T-helper 2 cell treated with Interferon-gamma antibody and Interleukin-4, amounts not matched to agents 5 μg/mL and 100 μg/mL, for 36 hours (primary cell): ENCODE measurements around the gene LTC4S.
"Not testable (repeated sequence)": the region's sequence is repeated elsewhere in the genome, so short reads cannot be mapped to it uniquely, and the experiment has no call there.

Experiments used
- DNase-seq: peaks from one replicate; pipeline ENCODE4 v3.0.0; 2021; ENCODE audit warnings: low spot score
- H3K27ac Mint-ChIP-seq: one replicate; pipeline ENCODE4 v1.8.0; 2021; ENCODE audit warnings: mild to moderate bottlenecking, mixed read lengths
- H3K27me3 Mint-ChIP-seq: one replicate; pipeline ENCODE4 v1.8.0; 2021; ENCODE audit warnings: low read depth, mixed read lengths
- H3K36me3 Mint-ChIP-seq: one replicate; pipeline ENCODE4 v1.8.0; 2021; ENCODE audit warnings: low read depth, mixed read lengths
- H3K4me1 Mint-ChIP-seq: one replicate; pipeline ENCODE4 v1.8.0; 2021; ENCODE audit warnings: low read depth, mixed read lengths
- H3K4me3 Mint-ChIP-seq: one replicate; pipeline ENCODE4 v1.8.0; 2022; ENCODE audit warnings: mild to moderate bottlenecking, moderate library complexity, mixed read lengths
- H3K9me3 Mint-ChIP-seq: one replicate; pipeline ENCODE4 v1.8.0; 2021; ENCODE audit warnings: mixed read lengths

Gene LTC4S, protein sequence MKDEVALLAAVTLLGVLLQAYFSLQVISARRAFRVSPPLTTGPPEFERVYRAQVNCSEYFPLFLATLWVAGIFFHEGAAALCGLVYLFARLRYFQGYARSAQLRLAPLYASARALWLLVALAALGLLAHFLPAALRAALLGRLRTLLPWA

DNA sequence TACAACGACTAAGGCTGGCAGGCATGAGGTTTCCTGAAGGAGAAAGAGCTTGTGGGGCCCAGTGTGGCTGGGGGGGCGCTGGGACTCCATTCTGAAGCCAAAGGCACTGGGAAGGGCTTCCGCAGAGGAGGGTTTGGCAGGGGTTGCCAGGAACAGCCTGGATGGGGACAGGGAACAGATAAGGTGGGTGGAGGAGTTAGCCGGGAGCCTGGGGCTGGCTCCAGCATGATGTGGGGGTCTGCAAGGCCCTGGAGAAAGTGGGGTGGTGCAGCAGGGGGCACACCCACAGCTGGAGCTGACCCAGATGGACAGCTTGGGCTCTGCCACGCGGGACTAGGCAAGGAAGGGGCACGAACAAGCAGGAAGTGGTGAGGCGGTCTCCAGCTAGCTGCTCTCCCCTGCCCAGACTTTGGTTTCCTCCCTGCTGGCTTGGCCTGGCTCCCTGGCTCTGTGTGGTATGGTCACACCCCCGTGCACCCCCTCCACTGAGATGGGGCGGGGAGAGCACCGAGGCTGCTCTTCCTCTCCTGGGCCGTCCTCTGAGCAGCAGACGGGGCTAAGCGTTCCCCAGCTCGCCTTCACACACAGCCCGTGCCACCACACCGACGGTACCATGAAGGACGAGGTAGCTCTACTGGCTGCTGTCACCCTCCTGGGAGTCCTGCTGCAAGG is at the start of gene LTC4S:
LTC4S (plus strand) TSS at position 519 of the 672 bp plus-strand sequence; CDS start at position 614, 95 bp downstream.
- H3K27me3 Mint-ChIP-seq = no peaks in the 10 kb centered on the region
- DNase-seq = no peak

DNA sequence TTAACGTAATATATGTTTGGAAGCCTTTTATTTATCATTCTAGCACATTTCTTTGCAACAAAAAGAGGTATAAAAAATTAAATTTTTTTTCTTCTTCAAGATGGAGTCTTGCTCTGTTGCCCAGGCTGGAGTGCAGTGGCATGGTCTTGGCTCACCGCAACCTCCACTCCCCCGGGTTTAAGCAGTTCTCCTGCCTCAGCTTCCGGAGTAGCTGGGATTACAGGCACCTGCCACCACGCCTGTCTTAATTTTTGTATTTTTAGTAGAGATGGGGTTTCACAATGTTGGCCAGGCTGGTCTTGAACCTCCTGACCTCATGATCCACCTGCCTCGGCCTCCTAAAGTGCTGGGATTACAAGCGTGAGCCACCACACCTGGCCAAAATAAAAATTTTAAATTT is 49.7 kb upstream of the LTC4S start:
- DNase-seq, H3K4me3 Mint-ChIP-seq, H3K27ac Mint-ChIP-seq, H3K4me1 Mint-ChIP-seq, H3K27me3 Mint-ChIP-seq, H3K9me3 Mint-ChIP-seq: not testable (repeated sequence)
- peaks cover 25% of the 10 kb centered on the region for H3K36me3 Mint-ChIP-seq

More for the DNA sequence above, at the start of gene LTC4S:
- Mint-ChIP-seq H3K27ac (no peak within 1 kb of the TSS), H3K9me3 (no peaks in the 10 kb centered on the region), H3K4me3 (peak within 1 kb of the TSS; percentile 36), H3K4me1 (peaks cover 10% of the 10 kb centered on the region), H3K36me3 (peaks cover 12% of the 10 kb centered on the region)

DNA sequence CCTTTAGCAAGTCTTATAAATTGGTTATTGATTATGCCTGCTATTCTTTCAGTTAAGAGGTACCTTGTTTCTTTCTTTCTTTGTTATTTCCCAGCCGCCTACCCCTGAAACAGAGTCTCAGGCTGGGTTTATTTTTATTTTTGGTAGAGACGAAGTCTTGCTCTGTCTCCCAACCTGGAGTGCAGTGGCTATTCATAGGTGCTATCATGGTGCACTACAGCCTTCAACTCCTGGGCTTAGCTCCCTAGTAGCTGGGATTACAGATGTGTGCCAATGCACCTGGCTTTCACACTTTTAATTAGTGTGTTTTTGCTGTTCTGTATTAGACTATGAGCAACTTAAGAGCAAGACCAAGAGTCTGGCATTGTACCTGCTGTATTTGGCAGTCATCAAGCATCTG is 46.9 kb upstream of the LTC4S start:
- H3K27me3 Mint-ChIP-seq = no peaks in the 10 kb centered on the region
- no peaks in the 10 kb centered on the region for H3K9me3 Mint-ChIP-seq
- peaks cover 24% of the 10 kb centered on the region for H3K36me3 Mint-ChIP-seq
- DNase-seq = no peak
- no peak overlapping the region for H3K4me3 Mint-ChIP-seq
- H3K4me1 Mint-ChIP-seq = peaks cover 7% of the 10 kb centered on the region
- H3K27ac Mint-ChIP-seq = no peak overlapping the region

DNA sequence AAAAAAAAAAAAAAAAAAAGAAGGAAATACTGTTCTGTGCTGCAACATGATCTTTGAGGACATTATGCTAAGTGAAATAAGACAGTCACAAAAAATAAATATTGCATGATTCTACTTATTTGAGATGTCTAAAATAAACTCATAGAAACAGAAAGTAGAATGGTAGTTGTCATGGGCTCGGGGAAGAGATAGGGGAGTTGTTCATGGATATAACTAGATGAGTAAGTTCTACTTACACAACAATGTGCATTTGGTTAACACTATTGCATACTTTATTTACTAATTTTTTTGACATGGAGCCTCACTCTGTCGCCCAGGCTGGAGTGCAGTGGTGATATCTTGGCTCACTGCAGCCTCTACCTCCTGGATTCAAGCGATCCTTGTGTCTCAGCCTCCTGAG is 46.0 kb upstream of the LTC4S start:
- Mint-ChIP-seq H3K9me3 (no peaks in the 10 kb centered on the region), H3K4me3 (no peak overlapping the region), H3K36me3 (peaks cover 24% of the 10 kb centered on the region), H3K4me1 (peaks cover 7% of the 10 kb centered on the region), H3K27ac (no peak overlapping the region), H3K27me3 (no peaks in the 10 kb centered on the region)
- no peak for DNase-seq

DNA sequence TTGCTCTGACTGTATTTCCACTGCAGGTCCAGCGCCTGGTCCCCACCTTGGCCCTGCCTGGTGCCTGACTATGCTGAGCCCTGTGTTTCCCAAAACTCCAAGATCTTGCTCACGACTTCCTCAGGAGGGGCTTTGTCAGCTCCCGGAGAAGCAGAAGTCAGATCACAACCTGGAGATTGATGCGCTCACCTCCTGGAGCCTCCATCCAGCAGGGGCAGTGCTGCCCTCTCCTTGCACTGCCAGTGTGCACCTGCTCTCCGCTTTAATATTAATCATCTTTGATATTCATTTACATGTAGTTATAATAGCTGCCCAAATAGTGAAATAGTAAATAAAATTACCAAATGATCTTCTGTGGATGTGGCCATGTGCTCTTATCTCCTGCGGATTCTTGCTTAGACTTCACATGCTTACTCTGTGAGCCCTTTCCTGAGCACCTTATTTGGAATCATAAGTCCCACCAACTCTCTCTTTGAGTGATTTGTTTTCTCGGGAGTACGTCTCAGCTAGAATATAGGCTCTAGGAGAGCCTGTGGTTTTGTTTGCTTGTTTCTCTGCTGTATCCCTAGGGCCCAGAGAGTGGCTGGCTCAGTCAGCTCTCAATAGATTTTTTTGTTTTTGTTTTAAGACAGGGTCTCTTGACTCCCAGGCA is 43.8 kb upstream of the LTC4S start:
- Mint-ChIP-seq H3K4me1 (peaks cover 23% of the 10 kb centered on the region), H3K27me3 (no peaks in the 10 kb centered on the region), H3K9me3 (no peaks in the 10 kb centered on the region), H3K4me3 (no peak overlapping the region), H3K27ac (no peak overlapping the region), H3K36me3 (peaks cover 30% of the 10 kb centered on the region)
- no peak for DNase-seq

DNA sequence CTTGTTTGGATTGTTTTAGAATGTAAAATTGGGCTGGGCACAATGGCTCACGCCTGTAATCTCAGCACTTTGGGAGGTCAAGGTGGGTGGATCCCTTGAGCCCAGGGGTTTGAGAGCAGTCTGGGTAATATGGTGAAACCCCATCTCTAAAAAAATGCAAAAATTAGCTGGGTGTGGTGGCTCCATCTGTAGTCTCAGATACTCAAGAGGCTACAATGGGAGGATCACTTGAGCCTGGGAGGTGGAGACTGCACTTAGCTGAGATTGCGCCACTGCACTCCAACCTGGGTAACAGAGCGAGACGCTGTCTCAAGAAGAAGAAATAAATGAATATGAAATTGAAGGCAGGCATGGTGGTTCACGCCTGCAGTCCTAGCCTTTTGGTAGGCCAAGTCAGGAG is 39.8 kb upstream of the LTC4S start:
- Mint-ChIP-seq H3K4me1 (peaks cover 22% of the 10 kb centered on the region), H3K4me3 (no peak overlapping the region), H3K27ac (no peak overlapping the region), H3K27me3 (no peaks in the 10 kb centered on the region), H3K36me3 (peaks cover 22% of the 10 kb centered on the region), H3K9me3 (no peaks in the 10 kb centered on the region)
- DNase-seq = no peak

DNA sequence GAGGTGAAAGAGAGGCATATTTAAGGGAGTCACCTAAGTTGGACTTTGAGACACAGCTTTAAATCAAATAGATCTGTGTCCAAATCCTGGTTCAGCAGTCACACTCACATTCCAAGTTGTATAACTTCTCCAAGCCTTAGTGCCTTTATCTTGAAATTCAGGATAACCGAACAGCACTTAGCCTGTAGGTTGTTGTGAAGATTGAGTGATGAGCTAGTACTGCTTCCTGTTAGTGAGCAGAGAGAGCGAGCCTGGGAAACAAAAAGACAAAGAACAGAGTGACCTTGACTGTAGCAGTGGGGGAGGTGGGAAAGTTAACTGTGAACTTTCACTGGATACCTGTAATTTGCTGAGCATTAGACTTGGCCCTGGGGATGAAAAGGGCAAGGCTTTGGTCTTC is 38.8 kb upstream of the LTC4S start:
- peaks cover 33% of the 10 kb centered on the region for H3K4me1 Mint-ChIP-seq

DNA sequence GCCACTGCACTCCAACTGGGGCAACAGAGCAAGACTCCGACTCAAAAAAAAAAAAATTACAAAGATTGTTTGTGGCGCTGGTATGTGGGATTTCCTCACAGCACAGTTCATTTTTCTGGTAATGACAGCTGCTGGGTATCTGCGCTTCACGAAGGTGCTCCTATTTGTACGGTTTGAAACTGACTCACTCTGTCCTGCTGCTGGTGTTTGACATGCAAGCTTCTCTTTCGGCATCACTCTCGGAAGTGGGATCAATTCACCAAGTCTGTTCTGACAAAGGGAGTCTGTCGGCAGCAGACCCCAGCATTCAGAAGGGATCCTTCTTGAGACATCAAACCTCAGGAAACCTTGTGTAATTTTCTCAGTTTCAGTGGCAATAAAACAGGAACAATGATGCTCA is 34.8 kb upstream of the LTC4S start:
- Mint-ChIP-seq H3K9me3 (no peaks in the 10 kb centered on the region), H3K27me3 (no peaks in the 10 kb centered on the region), H3K4me1 (peaks cover 50% of the 10 kb centered on the region), H3K4me3 (no peak overlapping the region), H3K36me3 (peaks cover 5% of the 10 kb centered on the region), H3K27ac (no peak overlapping the region)
- DNase-seq = no peak

More for the DNA sequence above, 38.8 kb upstream of the LTC4S start:
- Mint-ChIP-seq H3K27me3 (no peaks in the 10 kb centered on the region), H3K4me3 (no peak overlapping the region), H3K9me3 (no peaks in the 10 kb centered on the region), H3K27ac (peak overlapping the region; percentile 52), H3K36me3 (peaks cover 16% of the 10 kb centered on the region)
- DNase-seq = no peak

DNA sequence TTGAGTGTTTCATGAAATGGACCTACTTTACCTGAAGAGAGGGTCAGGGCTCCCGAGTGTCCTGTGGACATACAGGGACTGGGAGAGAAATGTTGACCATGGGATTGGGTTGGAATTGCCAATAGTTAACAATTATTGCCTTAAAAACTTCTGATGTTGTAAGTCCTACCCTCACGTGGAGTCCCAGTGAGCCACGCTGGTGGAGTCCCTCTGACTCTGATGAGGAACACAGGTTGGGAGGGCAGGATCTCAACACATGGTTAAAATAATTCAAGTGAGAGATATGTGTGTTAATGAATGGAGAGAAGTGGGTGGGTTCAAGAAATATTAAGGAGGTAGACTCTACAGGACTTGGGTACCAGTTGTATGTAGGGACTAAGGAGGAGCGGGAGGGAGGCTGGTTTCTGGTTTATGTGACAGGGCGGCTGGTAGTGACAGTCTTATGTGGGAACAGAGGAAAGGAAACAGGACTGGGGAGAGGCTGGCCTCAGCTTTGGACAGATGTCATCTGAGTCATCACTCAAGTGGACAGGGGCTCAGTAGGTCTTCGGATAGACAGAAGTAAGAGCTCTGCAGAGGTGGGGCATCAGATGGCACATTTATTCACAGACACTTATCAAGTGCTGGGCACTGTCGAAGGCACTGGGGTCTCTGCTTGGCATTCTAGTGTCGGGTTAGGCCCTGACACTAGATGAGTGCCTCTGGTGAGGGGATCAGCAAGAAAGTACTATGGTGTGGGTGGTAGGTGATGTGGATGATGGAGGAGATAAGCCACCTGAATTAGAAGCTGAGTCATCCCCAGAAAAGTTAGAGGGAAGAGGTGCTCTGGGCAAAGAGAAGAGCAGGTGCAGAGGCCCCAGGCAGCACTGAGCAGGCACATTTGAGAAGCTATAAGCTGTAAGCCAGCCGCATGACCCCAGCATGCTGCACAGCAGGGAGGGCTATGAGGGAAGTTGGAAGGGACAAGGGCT is 33.9 kb upstream of the LTC4S start:
- Mint-ChIP-seq H3K27ac (peak overlapping the region; percentile 70), H3K9me3 (no peaks in the 10 kb centered on the region), H3K4me1 (peaks cover 41% of the 10 kb centered on the region), H3K4me3 (peak overlapping the region; percentile 19), H3K27me3 (no peaks in the 10 kb centered on the region), H3K36me3 (peaks cover 5% of the 10 kb centered on the region)
- DNase-seq = peak; percentile 27

DNA sequence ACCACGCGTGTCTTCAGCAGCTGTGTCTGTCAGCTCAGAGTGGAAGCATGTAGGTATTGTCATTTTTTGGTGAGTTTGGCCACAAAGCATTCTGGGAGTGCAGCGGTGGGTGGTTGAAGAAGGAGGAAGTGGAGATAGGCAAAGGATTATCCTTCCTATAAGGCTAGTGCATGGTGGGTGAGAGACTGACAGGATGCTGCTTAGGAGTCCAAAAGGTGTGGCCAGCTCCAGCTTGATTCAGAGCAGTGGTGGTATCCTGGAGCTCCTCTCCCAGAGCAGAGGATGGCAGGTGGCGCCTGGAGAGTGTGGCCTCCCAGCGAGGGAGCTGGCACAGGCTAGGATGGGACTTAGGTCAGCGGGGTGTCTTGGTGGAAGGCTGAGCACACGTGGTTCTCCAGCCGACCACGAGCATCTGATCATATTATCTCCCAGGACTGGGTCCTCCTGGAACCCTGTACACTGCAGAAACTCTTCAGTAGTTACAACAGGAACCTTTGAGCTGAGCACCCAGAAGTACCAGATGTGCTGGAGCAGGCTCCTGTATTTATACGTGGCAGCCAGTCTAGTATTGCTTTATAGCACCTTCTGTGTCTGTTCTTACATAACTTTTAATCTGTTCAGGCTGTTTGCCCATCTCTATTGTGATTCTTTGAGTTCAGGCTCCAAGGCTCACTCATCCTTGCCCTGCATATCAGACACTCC is 31.6 kb upstream of the LTC4S start:
- Mint-ChIP-seq H3K36me3 (peaks cover 14% of the 10 kb centered on the region), H3K27me3 (no peaks in the 10 kb centered on the region), H3K27ac (peak overlapping the region; percentile 33), H3K4me3 (peak overlapping the region; percentile 9), H3K4me1 (peaks cover 38% of the 10 kb centered on the region), H3K9me3 (no peaks in the 10 kb centered on the region)
- DNase-seq = peak; percentile 19

DNA sequence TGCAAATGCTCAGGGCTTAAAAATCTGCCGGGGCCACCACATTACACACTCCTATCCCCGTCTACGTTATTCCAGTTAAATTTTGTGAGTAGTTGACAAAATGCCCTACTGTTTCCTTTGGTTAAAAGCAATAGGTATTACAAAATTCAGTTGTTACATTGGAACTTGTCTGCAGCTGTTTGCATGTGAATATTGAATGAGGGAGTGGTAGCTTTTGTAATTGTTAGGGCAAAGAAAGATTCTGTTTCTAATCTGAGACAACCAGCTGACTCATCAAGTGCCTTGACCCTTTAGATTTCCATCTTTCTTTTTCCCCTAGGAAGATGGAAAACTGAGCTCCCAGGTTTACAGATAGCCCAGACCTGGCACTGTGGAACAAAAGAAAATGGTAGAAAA is 31.0 kb upstream of the LTC4S start:
- H3K4me1 Mint-ChIP-seq = peaks cover 41% of the 10 kb centered on the region
- H3K9me3 Mint-ChIP-seq = no peaks in the 10 kb centered on the region
- no peak overlapping the region for H3K4me3 Mint-ChIP-seq
- H3K27me3 Mint-ChIP-seq = no peaks in the 10 kb centered on the region
- peak overlapping the region; percentile 19 for H3K27ac Mint-ChIP-seq
- H3K36me3 Mint-ChIP-seq = peaks cover 17% of the 10 kb centered on the region
- DNase-seq = no peak

DNA sequence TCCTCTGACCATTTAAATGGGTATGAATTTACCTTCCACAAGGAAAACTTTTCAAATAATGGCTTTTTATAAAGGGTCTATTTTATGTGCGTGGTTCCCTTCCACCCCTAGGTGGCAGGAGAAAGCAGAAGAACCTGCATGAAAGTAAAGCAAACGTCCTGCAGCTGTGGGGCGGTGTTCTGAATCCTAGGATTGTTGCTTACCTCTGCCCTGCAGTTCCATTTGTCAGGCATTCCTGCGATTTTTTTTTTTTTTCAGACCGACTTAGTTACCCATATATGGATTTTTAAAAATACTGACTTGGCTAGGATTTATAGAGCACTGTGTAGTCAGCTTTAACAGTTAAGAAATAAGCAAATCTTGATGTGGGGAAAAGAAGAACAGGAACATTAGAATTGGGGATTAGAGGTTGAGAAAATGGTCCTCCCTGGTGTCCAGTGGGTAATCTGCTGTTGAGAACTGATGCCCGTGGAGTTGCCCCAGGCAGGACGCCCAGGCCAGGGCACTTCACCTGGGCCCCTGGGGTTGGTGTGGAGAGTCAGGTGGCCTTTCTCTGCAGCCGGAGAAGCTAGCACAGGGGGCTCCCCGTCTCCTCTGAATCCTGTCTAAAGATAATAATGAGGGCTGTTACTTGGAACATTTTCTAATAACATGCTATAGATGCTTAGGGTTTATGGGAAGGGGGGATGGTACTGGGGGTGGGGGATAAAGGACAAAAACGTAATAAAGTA is 30.4 kb upstream of the LTC4S start:
- H3K27me3 Mint-ChIP-seq = no peaks in the 10 kb centered on the region

DNA sequence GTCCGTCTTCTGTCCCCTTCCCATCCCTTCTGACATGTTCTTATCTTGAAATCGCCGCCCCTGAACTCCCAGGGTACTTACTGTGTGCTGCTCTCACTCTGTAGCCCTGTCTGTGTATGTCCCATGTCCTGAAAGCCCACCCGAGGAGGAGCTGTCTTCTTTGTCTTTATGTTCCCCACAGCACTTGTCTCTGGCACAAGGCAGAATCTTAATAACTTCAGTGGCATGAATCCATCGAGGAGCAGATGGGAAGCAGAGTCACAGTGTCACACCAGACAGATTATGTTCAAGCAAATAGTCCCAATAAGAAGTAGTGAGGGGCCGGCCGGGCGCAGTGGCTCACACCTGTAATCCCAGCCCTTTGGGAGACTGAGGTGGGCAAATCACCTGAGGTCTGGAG is 29.7 kb upstream of the LTC4S start:
- Mint-ChIP-seq H3K4me1 (peaks cover 41% of the 10 kb centered on the region), H3K27me3 (no peaks in the 10 kb centered on the region), H3K36me3 (peaks cover 22% of the 10 kb centered on the region), H3K27ac (no peak overlapping the region), H3K9me3 (no peaks in the 10 kb centered on the region), H3K4me3 (no peak overlapping the region)
- no peak for DNase-seq

More for the DNA sequence above, 30.4 kb upstream of the LTC4S start:
- peaks cover 42% of the 10 kb centered on the region for H3K4me1 Mint-ChIP-seq
- H3K4me3 Mint-ChIP-seq = no peak overlapping the region
- peak; percentile 18 for DNase-seq
- H3K36me3 Mint-ChIP-seq = peaks cover 20% of the 10 kb centered on the region
- H3K9me3 Mint-ChIP-seq = no peaks in the 10 kb centered on the region
- no peak overlapping the region for H3K27ac Mint-ChIP-seq
